Measurements from ENCODE around the gene VPS26C. TPM values are rescaled to one million over a fixed set of nuclear protein-coding genes. Genes with fewer than 3 reads are reported as not detected.
A peak's percentile ranks its signal among the peaks of the same experiment; 100 is the strongest.

Gene VPS26C
- total RNA-seq, 1 experiment from 2014 or later = 46.2 TPM

- H3K27ac ChIP-seq = peak overlapping the region; percentile 92
- H3K79me2 ChIP-seq (ENCODE audit: low read depth) = peaks cover 56% of the 10 kb centered on the region
- H3K4me2 ChIP-seq = peak overlapping the region; percentile 93
- peaks cover 17% of the 10 kb centered on the region; the same call in 1 of the 2 replicates for H3F3A ChIP-seq (ENCODE audit: insufficient read depth, low read depth)
- BruUV-seq (replicated peaks) = TSS peak; percentile 60
- no peaks in the 10 kb centered on the region for H4K20me1 ChIP-seq (ENCODE audit: insufficient read depth)
- no peaks in the 10 kb centered on the region for H3K9me3 ChIP-seq (ENCODE audit: insufficient read depth, low read depth)
- DNase-seq = peak in 1 of 2 experiments; percentile 68
- no peaks in the 10 kb centered on the region for H3K27me3 ChIP-seq (ENCODE audit: insufficient read depth, low read depth)
- no peaks in the 10 kb centered on the region for H3K36me3 ChIP-seq (ENCODE audit: low read depth)
- peaks cover 20% of the 10 kb centered on the region for H3K4me1 ChIP-seq (replicated peaks; ENCODE audit: insufficient read depth)
- H3K4me3 ChIP-seq = peak overlapping the region; percentile 82
- H2AFZ ChIP-seq = peak overlapping the region; percentile 79
- no peaks in the 10 kb centered on the region for H3K9me2 ChIP-seq (ENCODE audit: insufficient read depth)
- TF ChIP-seq EZH2 (IDR thresholded peaks at IDR 0.05; ENCODE audit: low read depth) = no peak
- TF ChIP-seq, protein P1, sequence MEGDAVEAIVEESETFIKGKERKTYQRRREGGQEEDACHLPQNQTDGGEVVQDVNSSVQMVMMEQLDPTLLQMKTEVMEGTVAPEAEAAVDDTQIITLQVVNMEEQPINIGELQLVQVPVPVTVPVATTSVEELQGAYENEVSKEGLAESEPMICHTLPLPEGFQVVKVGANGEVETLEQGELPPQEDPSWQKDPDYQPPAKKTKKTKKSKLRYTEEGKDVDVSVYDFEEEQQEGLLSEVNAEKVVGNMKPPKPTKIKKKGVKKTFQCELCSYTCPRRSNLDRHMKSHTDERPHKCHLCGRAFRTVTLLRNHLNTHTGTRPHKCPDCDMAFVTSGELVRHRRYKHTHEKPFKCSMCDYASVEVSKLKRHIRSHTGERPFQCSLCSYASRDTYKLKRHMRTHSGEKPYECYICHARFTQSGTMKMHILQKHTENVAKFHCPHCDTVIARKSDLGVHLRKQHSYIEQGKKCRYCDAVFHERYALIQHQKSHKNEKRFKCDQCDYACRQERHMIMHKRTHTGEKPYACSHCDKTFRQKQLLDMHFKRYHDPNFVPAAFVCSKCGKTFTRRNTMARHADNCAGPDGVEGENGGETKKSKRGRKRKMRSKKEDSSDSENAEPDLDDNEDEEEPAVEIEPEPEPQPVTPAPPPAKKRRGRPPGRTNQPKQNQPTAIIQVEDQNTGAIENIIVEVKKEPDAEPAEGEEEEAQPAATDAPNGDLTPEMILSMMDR (conservative IDR thresholded peaks at IDR 0.05) = no peak
- intact Hi-C loops (cut with micrococcal nuclease; ENCODE audit: unreplicated experiment) = loop anchor here (1.0 to 5.0 kb wide), 5 partner anchors 73 to 298 kb away; partner anchors contain the start of genes DYRK1A, PIGP and TTC3
- ChIA-PET POLR2A (ENCODE audit: unreplicated experiment) (interaction anchor here (0.6 to 1.0 kb wide), 6 partner anchors 7 to 608 kb away, joined by 3 to 13 read pairs (median 10); no protein-coding TSS in a partner anchor), CTCF (interaction anchor here (0.6 kb wide), 2 partner anchors 185 to 231 kb away, joined by 4 to 5 read pairs; no protein-coding TSS in a partner anchor)
Observed at GRCh38 chr21:37266515-37267221, 466 bp downstream of the VPS26C start.

DNA sequence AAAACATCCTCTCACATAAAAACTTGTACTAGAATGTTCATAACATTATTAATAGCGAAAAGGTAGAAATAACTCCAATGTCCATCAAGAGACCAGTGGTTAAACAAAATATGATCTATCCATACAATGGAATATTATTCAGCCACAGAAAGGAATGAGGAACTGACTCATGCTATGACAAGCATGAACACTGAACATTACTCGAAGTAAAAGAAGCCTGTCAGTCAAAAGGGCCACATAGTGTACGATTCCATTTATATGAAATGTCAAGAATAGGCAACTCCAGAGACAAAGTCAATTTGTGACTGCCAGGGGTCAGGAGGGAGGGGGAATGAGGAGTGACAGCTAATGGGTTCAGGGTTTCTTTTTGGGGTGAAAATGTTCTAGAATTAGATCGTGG lies 2.3 kb downstream of the VPS26C start:
- Histone ChIP-seq H3K79me2 (ENCODE audit: low read depth) (peaks cover 59% of the 10 kb centered on the region), H3K36me3 (ENCODE audit: low read depth) (no peaks in the 10 kb centered on the region), H3K27ac (no peak overlapping the region), H3K9me3 (ENCODE audit: insufficient read depth, low read depth) (no peaks in the 10 kb centered on the region), H3K27me3 (ENCODE audit: insufficient read depth, low read depth) (no peaks in the 10 kb centered on the region), H3K4me3 (no peak overlapping the region), H3K9me2 (ENCODE audit: insufficient read depth) (no peaks in the 10 kb centered on the region), H2AFZ (no peak overlapping the region), H3K4me2 (no peak overlapping the region), H4K20me1 (ENCODE audit: insufficient read depth) (no peaks in the 10 kb centered on the region), H3F3A (ENCODE audit: insufficient read depth, low read depth) (peaks cover 11% of the 10 kb centered on the region; the same call in 1 of the 2 replicates), H3K4me1 (replicated peaks; ENCODE audit: insufficient read depth) (peaks cover 6% of the 10 kb centered on the region)
- CTCF ChIA-PET = no interaction called here
- POLR2A ChIA-PET (ENCODE audit: unreplicated experiment) = interaction anchor here (0.6 kb wide), 1 partner anchor 299 kb away, joined by 3 read pairs; no protein-coding TSS in a partner anchor
- TF ChIP-seq, protein P1 (conservative IDR thresholded peaks at IDR 0.05) = no peak
- TF ChIP-seq EZH2 (IDR thresholded peaks at IDR 0.05; ENCODE audit: low read depth) = no peak
- BruUV-seq (replicated peaks) = no TSS peak
- intact Hi-C loops (cut with micrococcal nuclease; ENCODE audit: unreplicated experiment) = loop anchor here (5.0 kb wide), 2 partner anchors 192 to 193 kb away; partner anchors contain the start of genes PIGP and TTC3
- no peak for DNase-seq

- Histone ChIP-seq H4K20me1 (ENCODE audit: insufficient read depth) (no peaks in the 10 kb centered on the region), H3K4me3 (no peak overlapping the region), H3K9me2 (ENCODE audit: insufficient read depth) (no peaks in the 10 kb centered on the region), H3K4me1 (replicated peaks; ENCODE audit: insufficient read depth) (peaks cover 6% of the 10 kb centered on the region), H3K36me3 (ENCODE audit: low read depth) (no peaks in the 10 kb centered on the region), H3K27ac (no peak overlapping the region), H3K9me3 (ENCODE audit: insufficient read depth, low read depth) (no peaks in the 10 kb centered on the region), H3F3A (ENCODE audit: insufficient read depth, low read depth) (peaks cover 11% of the 10 kb centered on the region; the same call in 1 of the 2 replicates), H3K27me3 (ENCODE audit: insufficient read depth, low read depth) (no peaks in the 10 kb centered on the region), H2AFZ (no peak overlapping the region), H3K79me2 (ENCODE audit: low read depth) (peaks cover 59% of the 10 kb centered on the region), H3K4me2 (no peak overlapping the region)
- POLR2A ChIA-PET (ENCODE audit: unreplicated experiment) = interaction anchor here (0.6 kb wide), 1 partner anchor 9 kb away, joined by 4 read pairs; no protein-coding TSS in a partner anchor
- DNase-seq = no peak
- no TSS peak for BruUV-seq (replicated peaks)
- intact Hi-C loops (cut with micrococcal nuclease; ENCODE audit: unreplicated experiment) = no loop called here
- CTCF ChIA-PET = no interaction called here
- no peak for TF ChIP-seq EZH2 (IDR thresholded peaks at IDR 0.05; ENCODE audit: low read depth)
- TF ChIP-seq, protein P1 (conservative IDR thresholded peaks at IDR 0.05) = no peak
Observed at GRCh38 chr21:37263827-37264600, 3.1 kb downstream of the VPS26C start.
